H9 (cell line): ENCODE data around the gene ENPP4. TPM values are rescaled to one million over a fixed set of nuclear protein-coding genes. Genes with fewer than 3 reads are reported as not detected.

Experiments
- DNase-seq: peaks from one replicate; pipeline ENCODE4 v3.0.0-alpha.2; 2017
- H2AFZ ChIP-seq: one replicate; pipeline ENCODE4 v1.6.1; 2013; ENCODE audit warnings: mild to moderate bottlenecking, low read length, control low read depth, moderate library complexity
- H2AK5ac ChIP-seq: 2 replicates; pipeline ENCODE4 v1.6.1; 2013; ENCODE audit warnings: low read length, control low read depth, mixed read lengths; ENCODE audit not compliant: insufficient read length
- H2BK120ac ChIP-seq: one replicate; pipeline ENCODE4 v1.6.1; 2013; ENCODE audit warnings: low read depth, mild to moderate bottlenecking, low read length, control low read depth, inconsistent platforms; ENCODE audit not compliant: poor library complexity, severe bottlenecking
- H2BK12ac ChIP-seq: 2 replicates; pipeline ENCODE4 v1.6.1; 2013; ENCODE audit warnings: low read length, control low read depth, mixed read lengths, low read depth; ENCODE audit not compliant: insufficient read length
- H2BK15ac ChIP-seq: 2 replicates; pipeline ENCODE4 v1.6.1; 2013; ENCODE audit warnings: low read depth, low read length, control low read depth
- H2BK20ac ChIP-seq: one replicate; pipeline ENCODE4 v1.6.1; 2013; ENCODE audit warnings: low read depth, mild to moderate bottlenecking, low read length, control low read depth, inconsistent platforms; ENCODE audit not compliant: poor library complexity, severe bottlenecking
- H2BK5ac ChIP-seq: 2 replicates; pipeline ENCODE4 v1.6.1; 2013; ENCODE audit warnings: low read length, control low read depth, mixed read lengths; ENCODE audit not compliant: insufficient read length
- H3K14ac ChIP-seq: 2 replicates; pipeline ENCODE4 v1.6.1; 2013; ENCODE audit warnings: low read length, control low read depth; ENCODE audit not compliant: insufficient read depth
- H3K18ac ChIP-seq: 2 replicates; pipeline ENCODE4 v1.6.1; 2013; ENCODE audit warnings: low read depth, mild to moderate bottlenecking, mixed read lengths, low read length, control low read depth; ENCODE audit not compliant: insufficient read length
- H3K23ac ChIP-seq: 2 replicates; pipeline ENCODE4 v1.6.1; 2013; ENCODE audit warnings: low read length, control low read depth, mixed read lengths, low read depth; ENCODE audit not compliant: insufficient read length
- H3K23me2 ChIP-seq: 2 replicates; pipeline ENCODE4 v1.6.1; 2013; ENCODE audit warnings: low read depth, mild to moderate bottlenecking, mixed read lengths, low read length, control low read depth; ENCODE audit not compliant: insufficient read length, poor library complexity, severe bottlenecking
- H3K27ac ChIP-seq: 2 replicates; pipeline ENCODE4 v1.5.1; 2013; ENCODE audit warnings: low read length, control low read depth, mixed read lengths, low read depth; ENCODE audit not compliant: insufficient read length
- H3K27me3 ChIP-seq: 2 replicates; pipeline ENCODE4 v1.6.1; 2013; ENCODE audit warnings: low read length, control low read depth, inconsistent platforms; ENCODE audit not compliant: insufficient read depth
- H3K4ac ChIP-seq: 2 replicates; pipeline ENCODE4 v1.6.1; 2013; ENCODE audit warnings: low read depth, mild to moderate bottlenecking, control low read depth, inconsistent platforms, low read length, moderate library complexity
- H3K4me1 ChIP-seq: 2 replicates; pipeline ENCODE4 v1.6.1; 2013; ENCODE audit warnings: low read length, control low read depth, inconsistent platforms; ENCODE audit not compliant: insufficient read depth
- H3K4me2 ChIP-seq: 2 replicates; pipeline ENCODE4 v1.6.1; 2013; ENCODE audit warnings: low read length, control low read depth, mixed read lengths; ENCODE audit not compliant: insufficient read length, insufficient read depth
- H3K56ac ChIP-seq: 2 replicates; pipeline ENCODE4 v1.6.1; 2013; ENCODE audit warnings: low read depth, mild to moderate bottlenecking, mixed read lengths, low read length, control low read depth; ENCODE audit not compliant: insufficient read length
- H3K79me1 ChIP-seq: 2 replicates; pipeline ENCODE4 v1.6.1; 2013; ENCODE audit warnings: low read depth, mild to moderate bottlenecking, moderate library complexity, low read length, control low read depth, inconsistent platforms; ENCODE audit not compliant: insufficient read depth, poor library complexity, severe bottlenecking
- H3K79me2 ChIP-seq: 2 replicates; pipeline ENCODE4 v1.6.1; 2013; ENCODE audit warnings: low read length, control low read depth, inconsistent platforms; ENCODE audit not compliant: insufficient read depth
- H3K9ac ChIP-seq: 2 replicates; pipeline ENCODE4 v1.6.1; 2013; ENCODE audit warnings: low read length, control low read depth, mixed read lengths; ENCODE audit not compliant: insufficient read length; ENCODE audit errors: extremely low read depth
- H3K9me3 ChIP-seq: one replicate; pipeline ENCODE4 v1.6.1; 2013; ENCODE audit warnings: low read depth, low read length, inconsistent platforms; ENCODE audit not compliant: control insufficient read depth
- H3T11ph ChIP-seq: one replicate; pipeline ENCODE4 v1.6.1; 2013; ENCODE audit warnings: mild to moderate bottlenecking, low read length, control low read depth, inconsistent platforms
- H4K20me1 ChIP-seq: one replicate; pipeline ENCODE4 v1.6.1; 2013; ENCODE audit not compliant: control insufficient read depth, insufficient read length, insufficient read depth
- H4K5ac ChIP-seq: 2 replicates; pipeline ENCODE4 v1.6.1; 2013; ENCODE audit warnings: low read depth, mild to moderate bottlenecking, mixed read lengths, low read length, control low read depth; ENCODE audit not compliant: insufficient read length
- H4K8ac ChIP-seq: replicated peaks from 2 replicates; pipeline ENCODE4 v1.6.1; 2013; ENCODE audit warnings: low read length, control low read depth, mixed read lengths, low read depth; ENCODE audit not compliant: insufficient read length
- H4K91ac ChIP-seq: 2 replicates; pipeline ENCODE4 v1.6.1; 2013; ENCODE audit warnings: low read depth, mild to moderate bottlenecking, moderate library complexity, mixed read lengths, low read length, control low read depth; ENCODE audit not compliant: insufficient read length
- H3K27ac Mint-ChIP-seq, 3 experiments: 2 replicates in 2 of 3; 3 replicates in 1 of 3; pipeline ENCODE4 v1.8.0; 2020 to 2021; ENCODE audit warnings: mixed read lengths in 3 of 3, mild to moderate bottlenecking in 1 of 3, moderate library complexity in 1 of 3
- H3K27me3 Mint-ChIP-seq: 2 replicates; pipeline ENCODE4 v1.8.0; 2021; ENCODE audit warnings: low read depth, mild to moderate bottlenecking, moderate library complexity, mixed read lengths
- H3K36me3 Mint-ChIP-seq, 3 experiments: 2 replicates in 2 of 3; 3 replicates in 1 of 3; pipeline ENCODE4 v1.8.0; 2020 to 2021; ENCODE audit warnings: low read depth in 3 of 3, mixed read lengths in 3 of 3; ENCODE audit not compliant: insufficient read depth in 1 of 3
- H3K4me1 Mint-ChIP-seq, 2 experiments: 2 replicates each; pipeline ENCODE4 v1.8.0; 2020; ENCODE audit warnings: mixed read lengths in 2 of 2
- H3K4me3 Mint-ChIP-seq, 2 experiments: 2 replicates in 1 of 2; 3 replicates in 1 of 2; pipeline ENCODE4 v1.8.0; 2020 to 2021; ENCODE audit warnings: mild to moderate bottlenecking in 2 of 2, mixed read lengths in 2 of 2, moderate library complexity in 1 of 2
- H3K9me3 Mint-ChIP-seq, 2 experiments: 2 replicates in 1 of 2; 3 replicates in 1 of 2; pipeline ENCODE4 v1.8.0; 2020; ENCODE audit warnings: mild to moderate bottlenecking in 2 of 2, mixed read lengths in 2 of 2, moderate library complexity in 1 of 2
- CTCF ChIP-seq: fragments of 200-600 bp; sonication (generic); conservative IDR thresholded peaks from 3 replicates; pipeline ENCODE4 v1.8.0; 2021; ENCODE audit warnings: antibody characterized with exemption, mild to moderate bottlenecking
- WGBS: extraction: QIAGEN DNeasy Blood & Tissue Kit; methylation state at CpG from one replicate; pipeline ENCODE4 v1.1.7; 2013; ENCODE audit warnings: missing lambda C conversion rate, low lambda C conversion rate, mixed read lengths; ENCODE audit not compliant: insufficient read length; ENCODE audit errors: extremely low coverage; 5-methylcytosine and 5-hydroxymethylcytosine counted together
- long read RNA-seq: library from polyadenylated mRNA; unstranded; transcript quantifications from one replicate; pipeline ENCODE4 v2.0.0, GENCODE V29; 2020
- total RNA-seq: library from RNA; stranded (reverse); gene quantifications from 2 replicates; pipeline ENCODE4 v1.2.1, GENCODE V29; 2021

Gene ENPP4
- 2.9 and 3.2 TPM in 2 replicates for total RNA-seq
- long read RNA-seq, full-length matches to known transcripts = 16 of 18 reads
- long read RNA-seq, partial matches to known transcripts = 1 of 18 reads
- long read RNA-seq, other reads (novel, unspliced or antisense) = 1 of 18 reads

- Histone ChIP-seq H3K27ac (no peak within 1 kb of the TSS), H2AFZ (peak within 1 kb of the TSS; percentile 84), H3K23me2 (peaks cover 9% of the 10 kb centered on the region), H3K4ac (no peak within 1 kb of the TSS), H3K14ac (no peak within 1 kb of the TSS), H3K27me3 (no peaks in the 10 kb centered on the region), H3K79me1 (no peaks in the 10 kb centered on the region), H2BK20ac (no peak within 1 kb of the TSS), H3K9ac (peak within 1 kb of the TSS; percentile 65), H2BK12ac (no peak within 1 kb of the TSS), H4K8ac (no peak within 1 kb of the TSS), H2AK5ac (no peak within 1 kb of the TSS), H2BK5ac (no peak within 1 kb of the TSS), H3K18ac (no peak within 1 kb of the TSS), H3K4me2 (peak within 1 kb of the TSS; percentile 97), H3K56ac (no peak within 1 kb of the TSS), H4K20me1 (no peaks in the 10 kb centered on the region), H2BK15ac (no peak within 1 kb of the TSS), H3K79me2 (no peaks in the 10 kb centered on the region), H3K23ac (no peak within 1 kb of the TSS), H3K9me3 (no peaks in the 10 kb centered on the region), H3K4me1 (peaks cover 2% of the 10 kb centered on the region; the same call in 1 of the 2 replicates), H3T11ph (no peak within 1 kb of the TSS), H2BK120ac (no peak within 1 kb of the TSS), H4K91ac (no peak within 1 kb of the TSS), H4K5ac (no peak within 1 kb of the TSS)
- no peak; the same call in 2 of the 3 replicates for TF ChIP-seq CTCF
- H3K9me3 Mint-ChIP-seq = no peaks in the 10 kb centered on the region; a peak in 1 of 5 replicates
- peak; percentile 96 for DNase-seq
- peaks cover 13 to 17% of the 10 kb centered on the region in 2 experiments for H3K4me1 Mint-ChIP-seq
- H3K4me3 Mint-ChIP-seq = peak within 1 kb of the TSS; percentile 83 to 93
- no peak within 1 kb of the TSS; a peak in 1 of 7 replicates for H3K27ac Mint-ChIP-seq
- no CpG with 5 or more reads among the region's 61 CpGs for WGBS
- peaks cover 19% of the 10 kb centered on the region for H3K27me3 Mint-ChIP-seq
- H3K36me3 Mint-ChIP-seq = no peaks in the 10 kb centered on the region
Measured at GRCh38 chr6:46129629-46130511, at the start of gene ENPP4. Gene ENPP4, plus strand, starts transcription at chr6:46129989. Its CDS starts 9,595 bp downstream, at chr6:46139584.
